HCT116 (cell line): ENCODE measurements around the gene BEND7. TPM values are rescaled to one million over a fixed set of nuclear protein-coding genes. Genes with fewer than 3 reads are reported as not detected.

Source experiments
- ATAC-seq: fragments of 200-7000 bp; cut with Tn5 transposase; 2 replicates; pipeline ENCODE4 v1.9.1; 2020; ENCODE audit warnings: mild to moderate bottlenecking, moderate library complexity
- BruUV-seq: library from RNA; stranded (reverse); fragments of 400-500 nt; replicated peaks from 2 replicates; lab custom pipeline; 2021; lab: Mats Ljungman, UMichigan
- CTCF ChIA-PET: fragments of 300-600 bp; sonication (Branson Sonifier 250); formaldehyde crosslinking; loops from one replicate; lab custom pipeline; 2021; ENCODE audit warnings: antibody characterized with exemption; lab: Charles Lee
- POLR2A ChIA-PET: fragments of 300-600, 350-600 bp; sonication (Branson Sonifier 250); formaldehyde crosslinking; loops from one replicate; lab custom pipeline; 2021; ENCODE audit warnings: antibody characterized with exemption; lab: Charles Lee
- RAD21 ChIA-PET, 2 experiments: fragments of 300-600 bp; sonication (Branson Sonifier 250); formaldehyde crosslinking; loops; one replicate each; lab custom pipeline; 2023; ENCODE audit warnings: low total read pairs in 2 of 2; ENCODE audit not compliant: uncharacterized antibody in 2 of 2, unreplicated experiment in 2 of 2, low non-redundant PET in 1 of 2; lab: Charles Lee
- DNase-seq: peaks from one replicate; pipeline ENCODE4 v3.0.0-alpha.2; 2010; ENCODE audit warnings: low read depth, low spot score
- H2AFZ ChIP-seq: fragments of 200-600 bp; shearing (Covaris generic), sonication (generic); 2 replicates; pipeline ENCODE4 v1.6.1; 2017; ENCODE audit warnings: low read depth, mixed run types, mixed read lengths, antibody characterized with exemption, low read length; ENCODE audit not compliant: poor library complexity, severe bottlenecking
- H3K27ac ChIP-seq: 2 replicates; pipeline ENCODE4 v1.5.1; 2012; ENCODE audit warnings: low read depth, low read length
- H3K27me3 ChIP-seq: fragments of 200-600 bp; sonication (generic); 2 replicates; pipeline ENCODE4 v1.6.1; 2016; ENCODE audit warnings: mixed run types, low read length, mixed read lengths; ENCODE audit not compliant: insufficient read depth
- H3K36me3 ChIP-seq, 2 experiments: fragments of 200-500 bp in 1 of 2; fragments of 200-600 bp in 1 of 2; sonication (Bioruptor generic) in 1 of 2; sonication (generic) in 1 of 2; 2 replicates each; pipeline versions ENCODE4 v1.5.1 to v1.6.1; 2014 to 2016; ENCODE audit warnings: low read length in 2 of 2, inconsistent platforms in 1 of 2, mixed read lengths in 1 of 2, mixed run types in 1 of 2; ENCODE audit not compliant: insufficient read depth in 2 of 2, control insufficient read depth in 1 of 2
- H3K4me1 ChIP-seq, 2 experiments: fragments of 200-600 bp in 1 of 2; sonication (generic) in 1 of 2; 2 replicates each; pipeline versions ENCODE4 v1.5.1 to v1.6.1; 2012 to 2017; ENCODE audit warnings: low read length in 2 of 2, inconsistent platforms in 1 of 2, mild to moderate bottlenecking in 1 of 2, mixed read lengths in 1 of 2, mixed run types in 1 of 2, moderate library complexity in 1 of 2; ENCODE audit not compliant: insufficient read depth in 2 of 2, control insufficient read depth in 1 of 2
- H3K4me2 ChIP-seq: fragments of 200-600 bp; sonication (generic); 2 replicates; pipeline ENCODE4 v1.6.1; 2017; ENCODE audit warnings: mixed run types, low read length, mixed read lengths
- H3K4me3 ChIP-seq, 2 experiments: fragments of 200-600 bp in 1 of 2; sonication (generic) in 1 of 2; replicated peaks in 1 of 2; 2 replicates each; pipeline ENCODE4 v1.5.1; 2011 to 2016; ENCODE audit warnings: low read length in 2 of 2, control low read depth in 1 of 2, low read depth in 1 of 2, mild to moderate bottlenecking in 1 of 2, mixed read lengths in 1 of 2, mixed run types in 1 of 2
- H3K79me2 ChIP-seq: fragments of 200-600 bp; sonication (generic); 2 replicates; pipeline ENCODE4 v1.6.1; 2017; ENCODE audit warnings: mild to moderate bottlenecking, mixed run types, low read length, moderate library complexity, mixed read lengths; ENCODE audit not compliant: insufficient read depth
- H3K9ac ChIP-seq: fragments of 200-600 bp; sonication (generic); 2 replicates; pipeline ENCODE4 v1.6.1; 2016; ENCODE audit warnings: low read length, mixed read lengths
- H3K9me2 ChIP-seq: fragments of 200-600 bp; sonication (generic), shearing (Covaris generic); 2 replicates; pipeline ENCODE4 v1.6.1; 2017; ENCODE audit warnings: mixed run types, mild to moderate bottlenecking, moderate library complexity; ENCODE audit not compliant: insufficient read depth
- H3K9me3 ChIP-seq, 2 experiments: fragments of 200-500 bp in 1 of 2; fragments of 200-600 bp in 1 of 2; sonication (Bioruptor generic) in 1 of 2; sonication (generic) in 1 of 2; 2 replicates each; pipeline ENCODE4 v1.6.1; 2014 to 2017; ENCODE audit warnings: low read length in 2 of 2, mixed read lengths in 2 of 2, inconsistent platforms in 1 of 2, low read depth in 1 of 2, mild to moderate bottlenecking in 1 of 2, mixed run types in 1 of 2, moderate library complexity in 1 of 2; ENCODE audit not compliant: control insufficient read depth in 1 of 2, insufficient read depth in 1 of 2
- H4K20me1 ChIP-seq: fragments of 200-600 bp; sonication (generic), shearing (Covaris generic); 2 replicates; pipeline ENCODE4 v1.6.1; 2017; ENCODE audit warnings: mixed run types, mild to moderate bottlenecking, moderate library complexity; ENCODE audit not compliant: insufficient read depth
- EZH2phosphoT487 ChIP-seq: fragments of 200-600 bp; IDR thresholded peaks from 2 replicates; pipeline ENCODE4 v1.6.1; 2018; ENCODE audit warnings: antibody characterized with exemption, borderline replicate concordance
- SP1 ChIP-seq: IDR thresholded peaks from 2 replicates; pipeline ENCODE4 v1.6.1; 2012; ENCODE audit warnings: low read depth
- intact Hi-C: fragments of 100-400 bp; cut with micrococcal nuclease; formaldehyde crosslinking; loops from 2 replicates; pipeline ENCODE4 v1.10.0; 2022
- total RNA-seq: library from RNA; stranded (reverse); gene quantifications from one replicate; pipeline ENCODE4 v1.2.1, GENCODE V29; 2021; ENCODE audit not compliant: unreplicated experiment

The BEND7 gene
- total RNA-seq, 1 experiment from 2014 or later, result 13.8 TPM

- intact Hi-C loops, result no loop called here
- BruUV-seq, result no TSS peak
- no peaks in the 10 kb centered on the region for H4K20me1 ChIP-seq
- H3K36me3 ChIP-seq, result no peaks in the 10 kb centered on the region
- TF ChIP-seq EZH2phosphoT487, result no peak
- no peaks in the 10 kb centered on the region for H3K9me2 ChIP-seq
- no peak overlapping the region for H3K4me2 ChIP-seq
- no peak for ATAC-seq
- DNase-seq, result no peak
- H3K27me3 ChIP-seq, result no peaks in the 10 kb centered on the region
- ChIA-PET POLR2A (interaction anchor here (0.6 kb wide), 1 partner anchor 13 kb away, joined by 4 read pairs; no protein-coding TSS in a partner anchor), RAD21 (no interaction called here), CTCF (interaction anchor here (2.6 kb wide), 1 partner anchor 12 kb away, joined by 8 read pairs; no protein-coding TSS in a partner anchor)
- no peak overlapping the region for H2AFZ ChIP-seq
- H3K4me1 ChIP-seq, result no peaks in the 10 kb centered on the region
- no peak overlapping the region for H3K9ac ChIP-seq
- H3K79me2 ChIP-seq, result no peaks in the 10 kb centered on the region
- no peak overlapping the region for H3K4me3 ChIP-seq
- H3K9me3 ChIP-seq, result no peaks in the 10 kb centered on the region
- H3K27ac ChIP-seq, result no peak overlapping the region
These were observed 107.4 kb downstream of the BEND7 start for GRCh38 chr10:13421382-13421917.

GRCh38 chr10:13420532-13421307, 108.1 kb downstream of the BEND7 start:
- ChIA-PET CTCF (interaction anchor here (2.6 kb wide), 1 partner anchor 11 kb away, joined by 8 read pairs; no protein-coding TSS in a partner anchor), POLR2A (interaction anchor here (0.6 kb wide), 1 partner anchor 14 kb away, joined by 4 read pairs; no protein-coding TSS in a partner anchor), RAD21 (no interaction called here)
- Histone ChIP-seq H4K20me1 (no peaks in the 10 kb centered on the region), H3K36me3 (no peaks in the 10 kb centered on the region), H2AFZ (no peak overlapping the region), H3K27me3 (no peaks in the 10 kb centered on the region), H3K27ac (no peak overlapping the region), H3K4me3 (no peak overlapping the region), H3K4me1 (no peaks in the 10 kb centered on the region), H3K9me3 (no peaks in the 10 kb centered on the region), H3K4me2 (no peak overlapping the region), H3K9me2 (no peaks in the 10 kb centered on the region), H3K79me2 (no peaks in the 10 kb centered on the region), H3K9ac (no peak overlapping the region)
- TF ChIP-seq SP1, result no peak
- intact Hi-C loops, result no loop called here
- no TSS peak for BruUV-seq
- ATAC-seq, result no peak
- DNase-seq, result no peak
